Panc1 (cell line): ENCODE measurements around the gene CDK19. TPM values are rescaled to one million over a fixed set of nuclear protein-coding genes. Genes with fewer than 3 reads are reported as not detected.

Experiments
- ATAC-seq: fragments of 200-7000 bp; cut with Tn5 transposase; 2 replicates; pipeline ENCODE4 v1.9.1; 2020; ENCODE audit warnings: mild to moderate bottlenecking, moderate library complexity
- BruUV-seq: library from RNA; stranded (reverse); fragments of 400-500 nt; replicated peaks from 2 replicates; lab custom pipeline; 2021; lab: Mats Ljungman, UMichigan
- CTCF ChIA-PET: fragments of 300-600 bp; sonication (Branson Sonifier 250); formaldehyde crosslinking; loops from one replicate; lab custom pipeline; 2022; ENCODE audit warnings: antibody characterized with exemption; lab: Charles Lee
- POLR2A ChIA-PET: fragments of 300-600 bp; sonication (Branson Sonifier 250); formaldehyde crosslinking; loops from one replicate; lab custom pipeline; 2022; ENCODE audit warnings: antibody characterized with exemption; lab: Charles Lee
- DNase-seq: peaks from one replicate; pipeline ENCODE4 v3.0.0-alpha.2; 2010; ENCODE audit warnings: low read depth, low spot score
- H3K27ac ChIP-seq: 2 replicates; pipeline ENCODE4 v1.5.1; 2011; ENCODE audit warnings: mild to moderate bottlenecking, low read length, inconsistent platforms
- H3K27me3 ChIP-seq: fragments of 200-500 bp; sonication (Bioruptor generic); 2 replicates; pipeline ENCODE4 v1.6.0; 2014; ENCODE audit warnings: low read length, inconsistent platforms; ENCODE audit not compliant: control insufficient read depth, insufficient read depth
- H3K36me3 ChIP-seq: fragments of 200-500 bp; sonication (Bioruptor generic); 2 replicates; pipeline ENCODE4 v1.5.1; 2014; ENCODE audit warnings: inconsistent platforms, mild to moderate bottlenecking, low read length, moderate library complexity; ENCODE audit not compliant: control insufficient read depth, insufficient read depth
- H3K4me1 ChIP-seq: 2 replicates; pipeline ENCODE4 v1.5.1; 2011; ENCODE audit warnings: inconsistent platforms, mild to moderate bottlenecking, low read length, moderate library complexity; ENCODE audit not compliant: control insufficient read depth, insufficient read depth
- H3K4me3 ChIP-seq, 2 experiments: 2 replicates each; pipeline ENCODE4 v1.5.1; 2011 to 2012; ENCODE audit warnings: low read depth in 2 of 2, low read length in 2 of 2, mild to moderate bottlenecking in 2 of 2, inconsistent platforms in 1 of 2, moderate library complexity in 1 of 2
- H3K9me3 ChIP-seq: fragments of 200-500 bp; sonication (Bioruptor generic); 2 replicates; pipeline ENCODE4 v1.5.1; 2014; ENCODE audit warnings: low read depth, mild to moderate bottlenecking, inconsistent platforms, low read length, moderate library complexity; ENCODE audit not compliant: control insufficient read depth, insufficient read depth
- CTCF ChIP-seq: fragments of 450-650 bp; IDR thresholded peaks from 2 replicates; pipeline ENCODE4 v1.5.1; 2017; ENCODE audit warnings: mild to moderate bottlenecking
- POLR2AphosphoS5 ChIP-seq: IDR thresholded peaks from 2 replicates; pipeline ENCODE4 v1.6.1; 2012; ENCODE audit warnings: mild to moderate bottlenecking, low read depth, low read length, moderate library complexity
- REST ChIP-seq, 2 experiments: IDR thresholded peaks; 2 replicates each; pipeline ENCODE4 v1.6.1; 2011 to 2012; ENCODE audit warnings: low read depth in 2 of 2, control low read depth in 1 of 2, low read length in 1 of 2, mild to moderate bottlenecking in 1 of 2, moderate library complexity in 1 of 2; ENCODE audit not compliant: insufficient read depth in 1 of 2
- SIN3A ChIP-seq: IDR thresholded peaks from 2 replicates; pipeline ENCODE4 v1.6.1; 2012; ENCODE audit warnings: low read depth, mild to moderate bottlenecking, low read length, moderate library complexity, borderline replicate concordance; ENCODE audit not compliant: insufficient read depth
- TCF7L2 ChIP-seq: IDR thresholded peaks from 2 replicates; pipeline ENCODE4 v1.6.1; 2011; ENCODE audit warnings: mild to moderate bottlenecking, low read depth, low read length, inconsistent platforms
- in situ Hi-C: cut with HindIII; loops from 2 replicates; pipeline ENCODE4 v1.10.0; 2016; ENCODE audit warnings: low sequenced_read_pairs, low pct_unique_long_range_greater_than_20kb
- intact Hi-C: fragments of 100-400 bp; cut with micrococcal nuclease; formaldehyde crosslinking; loops from one replicate; pipeline ENCODE4 v1.10.0; 2022; ENCODE audit not compliant: unreplicated experiment
- total RNA-seq: library from RNA; stranded (reverse); gene quantifications from one replicate; pipeline ENCODE4 v1.2.1, GENCODE V29; 2021; ENCODE audit not compliant: unreplicated experiment

Gene CDK19
- total RNA-seq, 1 experiment from 2014 or later: 48.4 TPM

GRCh38 chr6:110858016-110858415 is 42.7 kb upstream of the CDK19 start:
- ATAC-seq (no peak), DNase-seq (no peak)
- H3K36me3 ChIP-seq: no peaks in the 10 kb centered on the region
- BruUV-seq: no TSS peak
- intact Hi-C loops (no loop called here), in situ Hi-C loops (no loop called here)
- H3K9me3 ChIP-seq: no peaks in the 10 kb centered on the region
- H3K4me3 ChIP-seq: no peak overlapping the region
- ChIA-PET CTCF (no interaction called here), POLR2A (no interaction called here)
- no peaks in the 10 kb centered on the region for H3K27me3 ChIP-seq
- TF ChIP-seq TCF7L2 (no peak), POLR2AphosphoS5 (no peak), SIN3A (no peak), CTCF (no peak), REST (IDR thresholded peaks at IDR 0.05; ENCODE audit: insufficient read depth in 1 of 2, low read depth in 2 of 2, low read length in 1 of 2) (no peak)
- H3K27ac ChIP-seq: no peak overlapping the region
- no peaks in the 10 kb centered on the region for H3K4me1 ChIP-seq

DNA sequence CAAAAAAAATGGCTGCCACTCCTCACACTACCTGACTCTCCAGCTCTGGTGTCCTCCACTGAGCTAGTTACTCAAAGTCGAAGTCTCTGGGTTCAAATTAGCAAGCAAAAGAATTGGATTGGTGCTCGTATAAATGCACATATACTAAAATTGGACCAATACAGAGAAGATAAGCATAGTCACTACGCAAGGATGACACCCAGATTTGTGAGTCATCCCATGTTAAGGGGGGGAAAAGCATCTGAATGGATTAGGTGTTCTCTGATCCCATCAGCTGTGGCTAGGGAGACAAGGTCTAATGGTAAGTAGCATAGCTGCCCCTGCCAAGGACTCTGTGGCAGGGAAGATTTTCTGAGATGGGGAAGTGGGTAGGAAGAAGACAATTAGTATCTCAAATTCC is 41.0 kb upstream of the CDK19 start:
- DNase-seq: no peak
- in situ Hi-C loops (no loop called here), intact Hi-C loops (no loop called here)
- no peak for ATAC-seq
- Histone ChIP-seq H3K9me3 (no peaks in the 10 kb centered on the region), H3K36me3 (no peaks in the 10 kb centered on the region), H3K4me1 (no peaks in the 10 kb centered on the region), H3K27ac (no peak overlapping the region), H3K27me3 (no peaks in the 10 kb centered on the region), H3K4me3 (no peak overlapping the region)
- BruUV-seq: no TSS peak
- ChIA-PET POLR2A (interaction anchor here (0.6 kb wide), 1 partner anchor 21 kb away, joined by 3 read pairs; no protein-coding TSS in a partner anchor), CTCF (no interaction called here)
- TF ChIP-seq CTCF (no peak), POLR2AphosphoS5 (no peak), REST (IDR thresholded peaks at IDR 0.05; ENCODE audit: insufficient read depth in 1 of 2, low read depth in 2 of 2, low read length in 1 of 2) (no peak), TCF7L2 (no peak), SIN3A (no peak)
